Measurements from ENCODE around the gene RBM44. TPM values are rescaled to one million over a fixed set of nuclear protein-coding genes. Genes with fewer than 3 reads are reported as not detected.

The RBM44 gene
- total RNA-seq, 2 experiments from 2014 or later = 0.42 to 1.2 TPM

DNA sequence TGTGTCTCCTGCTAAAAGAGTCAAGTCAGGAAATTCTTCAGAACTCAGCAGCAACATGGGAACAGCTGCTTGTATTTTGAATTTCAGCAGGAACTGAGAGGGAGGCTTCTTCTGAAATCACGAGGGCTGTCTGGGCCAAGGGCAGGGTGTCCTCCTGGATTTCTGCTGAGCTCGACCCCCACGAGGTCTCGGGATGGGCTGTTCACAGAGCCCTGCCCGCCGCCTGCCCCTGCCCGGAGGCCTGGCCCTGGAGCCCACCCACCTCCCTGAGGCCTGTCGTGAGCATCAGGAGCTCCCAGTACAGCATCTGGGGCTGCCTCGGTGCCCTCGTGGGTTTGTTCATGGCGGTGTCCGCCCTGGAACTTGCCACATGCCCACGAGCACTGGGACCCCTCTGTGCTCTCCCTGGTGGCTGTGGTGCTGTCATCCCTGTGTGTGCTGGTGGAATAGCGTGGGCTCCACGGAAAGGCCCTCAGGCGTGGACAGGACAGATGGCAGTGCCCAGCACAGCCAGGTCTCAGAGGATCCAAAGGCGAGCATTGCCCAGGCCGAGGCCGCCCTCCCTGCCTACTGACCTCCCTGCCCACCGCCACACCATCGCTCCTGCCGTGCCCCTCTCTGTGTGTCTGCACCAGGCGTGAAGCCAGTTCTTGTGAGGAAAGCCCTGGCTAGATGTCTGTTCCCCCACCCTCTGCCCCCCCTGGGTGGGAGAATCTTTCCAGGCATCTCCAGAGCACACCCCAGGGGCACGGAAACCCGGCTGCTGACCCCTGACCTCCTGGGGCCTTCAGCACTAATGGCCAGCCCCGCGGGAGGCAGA, 86.7 kb downstream of the RBM44 start:
- Mint-ChIP-seq H3K27ac (no peak overlapping the region), H3K4me1 (no peaks in the 10 kb centered on the region), H3K27me3 (no peaks in the 10 kb centered on the region), H3K9me3 (ENCODE audit: low read depth) (no peaks in the 10 kb centered on the region), H3K4me3 (no peak overlapping the region), H3K36me3 (no peaks in the 10 kb centered on the region)
- CTCF ChIA-PET = interaction anchor here (1.1 kb wide), 1 partner anchor 10 kb away, joined by 3 read pairs; no protein-coding TSS in a partner anchor
- ATAC-seq = no peak
- no peak for DNase-seq

DNA sequence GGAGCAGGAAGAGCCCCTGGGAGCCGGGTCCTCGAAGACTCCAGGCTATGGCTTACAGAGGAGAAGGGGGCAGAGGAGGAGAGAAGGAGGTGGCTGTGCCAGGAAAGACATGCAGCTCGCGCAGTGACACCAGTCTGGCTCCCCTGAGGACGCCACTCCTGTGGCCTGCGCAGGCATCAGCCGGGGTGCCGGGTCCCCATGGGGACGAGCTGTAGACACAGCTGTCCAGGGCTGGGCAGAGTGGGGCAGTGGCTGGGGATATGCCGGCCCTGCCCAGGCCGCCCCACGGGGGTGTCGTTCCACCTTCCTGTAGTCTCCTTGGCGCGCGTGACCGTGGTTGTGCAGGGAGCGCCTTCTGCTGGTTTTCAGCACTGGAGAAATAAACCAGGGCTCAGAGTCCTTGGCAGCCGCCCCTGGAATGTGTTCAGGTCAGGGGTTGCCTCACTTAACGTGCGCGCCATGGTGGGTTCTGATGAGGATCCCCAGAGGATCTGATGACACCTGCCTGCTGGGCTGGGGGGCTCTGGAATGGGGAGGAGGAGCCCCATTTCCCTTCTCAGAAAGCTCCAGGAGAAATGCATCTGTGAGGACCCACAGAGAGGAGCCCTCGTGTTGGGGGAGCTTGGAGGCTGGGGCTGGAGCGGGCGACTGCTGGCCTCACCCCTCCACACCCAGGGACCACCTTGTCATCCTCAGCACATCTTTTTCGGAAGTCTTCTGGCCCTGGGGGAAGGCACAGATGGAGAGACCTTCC, 87.5 kb downstream of the RBM44 start:
- H3K27me3 Mint-ChIP-seq = no peaks in the 10 kb centered on the region
- ATAC-seq = no peak
- no peaks in the 10 kb centered on the region for H3K36me3 Mint-ChIP-seq
- no peak overlapping the region for H3K4me3 Mint-ChIP-seq
- H3K27ac Mint-ChIP-seq = no peak overlapping the region
- H3K9me3 Mint-ChIP-seq (ENCODE audit: low read depth) = no peaks in the 10 kb centered on the region
- H3K4me1 Mint-ChIP-seq = peaks cover 5% of the 10 kb centered on the region
- no peak for DNase-seq
- CTCF ChIA-PET = no interaction called here

DNA sequence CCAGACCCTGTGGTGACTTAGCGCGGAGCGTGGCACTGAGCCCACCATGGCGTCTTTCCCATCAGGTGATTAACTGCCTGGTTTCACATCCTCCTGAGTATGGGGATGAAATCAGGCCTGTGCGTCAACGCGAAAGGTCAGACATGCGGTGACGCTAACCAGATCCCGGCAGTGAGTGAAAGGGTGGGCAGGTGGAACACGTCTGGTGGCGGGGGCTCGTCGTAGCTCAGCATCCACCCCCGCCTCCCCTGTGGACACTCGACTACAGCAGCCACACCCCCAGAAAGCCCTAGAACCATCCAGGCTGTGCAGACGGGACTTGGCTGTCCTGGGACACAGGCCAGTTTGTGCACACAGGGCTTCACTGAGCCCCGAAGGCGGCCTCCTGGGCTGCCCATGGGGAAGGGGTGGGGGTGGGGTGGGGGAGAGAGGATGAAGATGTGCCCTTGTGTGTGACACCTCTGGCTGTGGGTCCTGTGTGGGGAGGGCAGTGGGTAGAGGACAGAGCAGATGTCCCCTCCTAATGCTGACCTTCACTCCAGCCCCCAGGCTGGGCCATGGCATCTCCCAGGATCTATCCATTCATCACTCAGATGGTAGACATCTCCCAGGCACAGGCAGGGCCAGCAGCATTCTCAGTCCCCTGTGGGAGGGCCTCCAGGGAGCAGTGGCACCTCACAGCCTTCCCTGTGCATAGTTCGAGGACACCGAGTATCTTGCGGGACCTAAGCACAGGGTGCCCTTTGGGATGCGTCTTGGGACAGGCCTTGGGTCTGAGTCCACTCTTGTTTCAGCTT, 88.3 kb downstream of the RBM44 start:
- Mint-ChIP-seq H3K36me3 (no peaks in the 10 kb centered on the region), H3K27me3 (no peaks in the 10 kb centered on the region), H3K4me1 (peaks cover 5% of the 10 kb centered on the region), H3K9me3 (ENCODE audit: low read depth) (no peaks in the 10 kb centered on the region), H3K27ac (no peak overlapping the region), H3K4me3 (no peak overlapping the region)
- CTCF ChIA-PET = no interaction called here
- ATAC-seq = no peak
- no peak for DNase-seq

DNA sequence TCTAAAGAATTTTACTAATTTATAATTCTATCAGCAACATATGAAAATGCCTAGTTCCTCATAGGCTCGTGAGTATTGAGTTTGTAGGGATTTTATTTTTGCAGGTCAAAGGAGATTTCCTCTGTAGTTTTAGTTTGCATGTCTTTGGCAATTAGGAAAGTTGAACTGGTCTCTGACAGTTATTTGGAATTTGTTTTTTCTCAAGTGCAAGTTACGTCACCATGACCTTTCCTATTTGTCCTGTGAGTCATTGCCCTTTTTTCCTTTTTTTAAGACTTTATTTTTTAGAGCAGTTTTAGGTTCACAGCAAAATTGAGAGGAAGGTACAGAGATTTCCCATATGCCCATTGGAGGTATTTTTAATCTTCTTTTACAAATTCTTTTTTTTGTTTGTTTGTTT, 89.8 kb downstream of the RBM44 start:
- H3K9me3 Mint-ChIP-seq (ENCODE audit: low read depth) = no peaks in the 10 kb centered on the region
- no peak overlapping the region for H3K4me3 Mint-ChIP-seq
- DNase-seq = no peak
- CTCF ChIA-PET = no interaction called here
- ATAC-seq = no peak
- H3K36me3 Mint-ChIP-seq = no peaks in the 10 kb centered on the region
- no peaks in the 10 kb centered on the region for H3K27me3 Mint-ChIP-seq
- no peak overlapping the region for H3K27ac Mint-ChIP-seq
- peaks cover 20% of the 10 kb centered on the region for H3K4me1 Mint-ChIP-seq

DNA sequence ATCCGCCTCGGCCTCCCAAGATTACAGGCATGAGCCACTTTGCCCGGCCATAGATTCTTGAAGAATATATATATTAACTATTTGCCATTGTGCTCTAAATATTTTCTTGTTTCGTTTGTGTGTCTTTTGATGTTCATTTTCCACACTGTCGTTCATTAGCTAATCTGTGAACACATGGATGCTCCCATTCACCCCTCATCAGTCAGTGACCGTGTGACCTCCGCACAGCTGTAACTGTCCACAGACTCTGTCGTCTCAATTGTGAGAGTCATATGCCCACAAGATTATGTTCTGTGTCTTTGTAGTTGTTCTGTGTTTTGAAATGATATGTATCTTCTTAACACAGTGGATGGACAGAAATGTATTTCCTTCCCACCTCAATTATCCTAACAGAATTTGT, 90.4 kb downstream of the RBM44 start:
- Mint-ChIP-seq H3K27me3 (no peaks in the 10 kb centered on the region), H3K4me3 (no peak overlapping the region), H3K9me3 (ENCODE audit: low read depth) (no peaks in the 10 kb centered on the region), H3K27ac (no peak overlapping the region), H3K4me1 (peaks cover 22% of the 10 kb centered on the region), H3K36me3 (no peaks in the 10 kb centered on the region)
- CTCF ChIA-PET = no interaction called here
- ATAC-seq (no peak), DNase-seq (no peak)

DNA sequence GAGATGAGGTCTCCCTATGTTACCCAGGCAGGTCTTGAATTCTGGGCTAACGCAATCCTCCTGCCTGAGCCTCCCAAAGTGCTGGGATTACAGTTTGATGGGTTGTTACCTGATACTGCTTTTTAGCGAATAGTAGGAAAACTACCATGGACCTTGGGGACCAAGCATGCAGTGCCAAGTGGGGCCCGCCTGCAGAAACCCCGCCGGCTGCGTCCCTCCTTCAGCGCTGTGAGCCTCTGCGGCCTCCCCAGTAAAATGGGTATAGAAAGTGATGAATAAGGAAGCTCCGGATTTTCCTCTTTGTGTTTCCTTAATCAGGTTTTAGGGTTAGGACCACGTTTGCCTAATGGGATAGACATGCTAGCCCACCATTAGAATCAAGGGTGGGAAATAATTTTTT, 91.2 kb downstream of the RBM44 start:
- no peaks in the 10 kb centered on the region for H3K27me3 Mint-ChIP-seq
- no peak for DNase-seq
- no peak overlapping the region for H3K4me3 Mint-ChIP-seq
- no peak for ATAC-seq
- peaks cover 22% of the 10 kb centered on the region for H3K4me1 Mint-ChIP-seq
- CTCF ChIA-PET = interaction anchor here (0.7 kb wide), 1 partner anchor 353 kb away, joined by 4 read pairs; no protein-coding TSS in a partner anchor
- no peak overlapping the region for H3K27ac Mint-ChIP-seq
- no peaks in the 10 kb centered on the region for H3K9me3 Mint-ChIP-seq (ENCODE audit: low read depth)
- no peaks in the 10 kb centered on the region for H3K36me3 Mint-ChIP-seq

Other genes starting within 250 kb of the RBM44 start
- not detected for gene PRLH, start 232.2 kb upstream of the RBM44 start, total RNA-seq
- gene RAB17, start 208.0 kb upstream of the RBM44 start, total RNA-seq = not detected
- 100 to 1,000 TPM; 197 to 229 TPM for gene LRRFIP1, start 171.2 kb upstream of the RBM44 start, total RNA-seq
- 1 to 10 TPM in 1 of 2 experiments, under 1 TPM in 1; 0.64 to 3.9 TPM for gene RAMP1, start 60.8 kb downstream of the RBM44 start, total RNA-seq
- gene UBE2F, start 168.2 kb downstream of the RBM44 start, total RNA-seq = 10 to 100 TPM; 22.1 to 44.1 TPM

Measured in activated CD8-positive, alpha-beta memory T cell treated with anti-CD3 and anti-CD28 coated beads, Interleukin-2, amount 10 ng/mL, durations not matched to agents 7 days and 5 days (primary cell).